GM19372 (cell line): Measurements from ENCODE around the gene RPS3A.
"Not testable (repeated sequence)": the region's sequence is repeated elsewhere in the genome, so short reads cannot be mapped to it uniquely, and the experiment has no call there.

Experiments
- ATAC-seq: cut with Tn5 transposase; IDR thresholded peaks from one replicate; pipeline ENCODE4 v1.9.1; 2021; ENCODE audit warnings: mild to moderate bottlenecking, low read depth, moderate library complexity; ENCODE audit not compliant: unreplicated experiment

Gene RPS3A

DNA sequence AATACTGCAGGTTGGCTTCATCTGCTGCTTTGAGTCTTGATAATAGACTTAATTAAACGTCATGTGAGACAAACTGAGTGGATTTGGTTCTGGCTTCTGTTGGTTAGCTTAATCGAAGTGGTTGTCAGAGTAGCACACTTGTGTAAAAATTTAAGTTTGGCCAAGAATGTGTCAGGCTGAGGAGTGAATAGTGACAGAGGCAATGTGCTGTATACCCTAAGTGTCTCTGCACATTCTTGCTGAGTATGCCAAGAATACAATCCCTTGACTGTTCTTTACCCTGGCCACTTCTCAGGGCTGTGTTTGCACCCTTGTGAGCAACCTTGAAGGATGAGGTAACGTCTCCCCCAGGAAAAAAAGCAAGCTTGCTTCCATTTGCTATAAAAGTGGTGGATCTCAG lies 14.9 kb downstream of the RPS3A start:
- ATAC-seq: no peak

DNA sequence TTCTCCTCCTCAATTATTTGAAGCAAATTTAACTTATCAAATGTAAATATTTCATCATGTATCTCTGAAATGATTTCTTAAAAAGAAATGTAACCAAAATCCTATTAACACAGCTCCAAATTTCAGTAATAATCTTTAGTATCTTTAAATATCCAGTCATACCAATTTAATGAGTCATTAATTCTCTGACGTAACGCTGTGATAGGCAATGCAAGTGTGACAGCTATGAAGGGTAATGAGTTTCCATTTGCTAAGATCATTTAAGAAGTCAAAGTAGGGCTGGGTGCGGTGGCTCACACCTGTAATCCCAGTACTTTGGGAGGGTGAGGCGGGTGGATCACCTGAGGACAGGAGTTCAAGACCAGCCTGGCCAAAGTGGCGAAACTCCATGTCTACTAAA lies 15.6 kb downstream of the RPS3A start:
- ATAC-seq: no peak

DNA sequence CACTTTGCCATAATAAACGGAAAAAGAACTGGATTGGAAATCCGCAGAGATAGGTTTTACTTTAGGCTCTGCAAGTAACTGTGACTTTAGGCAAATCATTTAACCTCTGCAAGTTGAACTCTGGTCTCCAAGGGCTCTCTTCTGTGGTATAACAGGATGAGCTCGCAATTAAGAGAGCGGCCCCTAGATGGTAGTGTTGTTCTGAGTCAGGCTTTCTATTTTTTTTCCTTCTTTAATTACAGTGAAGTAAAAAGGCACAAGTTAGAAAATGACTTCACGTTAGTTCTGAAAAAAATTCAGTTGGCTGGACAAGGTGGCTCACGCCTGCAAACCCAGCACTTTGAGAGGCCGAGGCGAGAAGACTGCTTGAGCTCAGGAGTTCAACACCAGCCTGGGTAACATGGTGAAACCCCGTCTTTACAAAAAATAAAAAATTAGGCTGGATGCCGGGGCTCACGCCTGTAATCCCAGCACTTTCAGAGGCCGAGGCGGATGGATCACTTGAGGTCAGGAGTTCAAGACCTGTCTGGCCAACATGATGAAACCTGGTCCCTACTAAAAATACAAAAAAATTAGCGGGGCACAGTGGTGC lies 18.0 kb downstream of the RPS3A start:
- peak; percentile 93 for ATAC-seq

DNA sequence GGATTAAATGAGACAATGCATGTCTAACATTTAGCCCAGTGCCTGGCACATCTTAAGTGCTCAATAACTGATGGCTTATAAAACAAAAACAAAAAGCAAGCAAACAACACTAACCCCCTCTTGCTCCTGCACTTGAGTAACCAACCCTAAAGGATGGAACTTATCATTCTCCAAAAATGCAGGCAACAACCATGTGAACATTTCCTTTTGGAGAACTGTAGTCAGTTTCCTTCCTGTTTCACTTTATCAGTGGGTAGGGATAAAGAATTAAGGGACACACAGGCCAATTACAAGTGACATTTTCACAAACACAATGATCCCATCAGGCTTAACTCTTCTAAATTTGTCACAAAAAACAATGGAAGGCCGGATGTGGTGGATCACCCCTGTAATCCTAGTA lies 30.4 kb downstream of the RPS3A start:
- ATAC-seq: no peak

DNA sequence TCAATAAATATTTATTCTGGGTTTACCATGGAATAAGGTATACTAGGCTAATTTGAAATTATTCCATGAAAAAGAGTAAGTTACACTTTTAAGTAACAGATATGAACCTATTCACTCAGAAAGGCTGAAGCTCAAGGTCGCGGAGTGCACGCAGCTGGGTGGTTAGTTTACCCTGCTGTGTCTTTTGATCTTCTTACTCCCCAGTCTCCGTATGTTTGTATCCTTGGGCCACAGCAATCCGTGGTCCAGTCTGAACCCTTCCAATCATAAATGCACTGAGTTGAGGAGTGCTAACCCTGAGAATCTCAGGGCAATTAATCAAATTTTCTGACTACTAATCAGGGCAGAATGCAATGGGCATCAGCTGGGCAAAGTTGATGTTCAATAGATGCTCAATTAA lies 33.9 kb downstream of the RPS3A start:
- ATAC-seq: no peak

DNA sequence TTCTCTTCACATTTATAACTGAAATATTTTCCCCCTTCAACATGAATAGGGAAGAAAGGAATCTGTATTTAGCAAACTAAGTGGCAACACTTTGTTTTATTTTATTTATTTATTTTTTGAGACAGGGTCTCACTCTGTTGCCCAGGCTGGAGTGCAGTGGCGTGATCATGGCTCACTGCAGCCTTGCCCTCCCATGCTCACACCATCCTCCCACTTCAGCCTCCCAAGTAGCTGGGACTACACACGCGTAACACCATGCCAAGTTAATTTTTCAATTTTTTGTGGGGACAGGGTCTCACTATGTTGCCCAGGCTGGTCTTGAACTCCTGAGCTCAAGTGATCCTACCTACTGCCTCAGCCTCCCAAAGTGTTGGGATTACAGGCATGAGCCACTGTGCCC lies 36.6 kb downstream of the RPS3A start:
- not testable (repeated sequence) for ATAC-seq

DNA sequence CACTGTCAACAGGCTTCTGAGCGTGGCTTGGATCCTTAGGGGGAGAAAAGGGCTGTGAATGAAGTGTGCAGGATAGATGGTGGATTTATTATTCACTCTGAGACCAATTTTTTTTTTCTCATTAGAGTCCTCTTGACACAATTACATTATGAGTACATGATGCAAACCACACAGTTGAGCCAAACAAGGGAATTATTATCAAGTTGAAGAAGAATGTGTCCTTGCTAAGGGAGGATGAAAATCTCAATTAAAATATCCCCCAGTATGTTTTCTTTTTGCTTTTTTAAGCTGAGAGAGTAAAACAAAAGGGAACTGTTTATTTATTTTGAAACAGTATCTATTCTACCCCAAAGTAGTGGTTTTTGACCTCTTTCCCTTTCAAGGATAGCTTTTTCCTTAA lies 40.4 kb downstream of the RPS3A start:
- no peak for ATAC-seq

DNA sequence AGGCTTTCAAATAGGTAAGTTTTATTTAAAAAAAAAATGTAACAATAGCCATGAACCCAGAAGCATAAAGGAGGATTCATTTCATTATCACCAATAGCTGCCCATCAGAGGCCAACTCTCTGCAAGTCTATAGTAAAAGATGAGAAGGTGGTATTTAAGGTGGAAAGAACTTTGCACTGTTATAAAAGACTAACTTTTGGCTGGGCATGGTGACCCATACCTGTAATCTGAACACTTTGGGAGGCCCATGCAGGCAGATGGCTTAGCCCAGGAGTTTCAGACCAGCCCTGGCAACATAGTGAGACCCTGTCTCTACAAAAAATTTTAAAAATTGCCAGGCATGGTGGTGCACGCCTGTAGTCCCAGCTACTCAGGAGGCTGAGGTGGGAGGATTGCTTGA lies 43.3 kb downstream of the RPS3A start:
- no peak for ATAC-seq

DNA sequence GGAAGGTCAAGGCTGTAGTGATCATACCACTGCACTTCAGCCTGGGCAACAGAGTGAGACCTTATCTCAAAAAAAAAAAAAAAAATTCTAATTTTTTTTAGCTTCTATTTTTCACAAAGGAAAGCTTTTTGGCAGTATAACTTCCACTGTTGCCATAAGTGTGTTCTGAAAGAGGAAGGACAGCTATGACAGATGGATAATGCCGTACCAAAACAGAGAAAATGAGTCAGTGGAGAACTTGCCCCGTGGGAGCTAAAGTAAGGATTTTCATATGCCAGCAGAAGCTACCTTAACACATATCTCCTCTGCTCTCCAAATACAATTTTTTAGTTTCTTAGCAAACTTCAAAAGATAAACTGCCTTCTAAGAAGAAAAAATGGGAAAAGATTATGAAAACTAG lies 43.7 kb downstream of the RPS3A start:
- ATAC-seq: no peak

DNA sequence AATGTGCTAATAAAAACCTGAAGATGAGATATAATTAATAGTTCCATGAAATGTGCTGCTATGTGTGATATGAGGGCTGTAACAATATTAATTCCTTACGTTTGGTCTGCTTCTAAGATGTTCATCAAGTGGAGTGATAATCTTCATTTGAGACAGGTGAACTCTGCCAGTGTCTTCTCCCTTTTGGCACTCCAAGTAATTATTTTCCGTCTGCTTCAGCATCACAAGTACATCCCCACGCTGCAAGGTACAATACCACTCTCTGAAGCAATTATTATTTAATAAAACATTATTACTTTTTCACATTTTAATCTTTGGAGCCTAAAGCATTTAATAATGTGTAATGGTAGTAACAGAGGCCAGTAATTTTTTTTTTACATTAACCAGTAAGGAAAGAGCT lies 44.4 kb downstream of the RPS3A start:
- ATAC-seq: no peak

DNA sequence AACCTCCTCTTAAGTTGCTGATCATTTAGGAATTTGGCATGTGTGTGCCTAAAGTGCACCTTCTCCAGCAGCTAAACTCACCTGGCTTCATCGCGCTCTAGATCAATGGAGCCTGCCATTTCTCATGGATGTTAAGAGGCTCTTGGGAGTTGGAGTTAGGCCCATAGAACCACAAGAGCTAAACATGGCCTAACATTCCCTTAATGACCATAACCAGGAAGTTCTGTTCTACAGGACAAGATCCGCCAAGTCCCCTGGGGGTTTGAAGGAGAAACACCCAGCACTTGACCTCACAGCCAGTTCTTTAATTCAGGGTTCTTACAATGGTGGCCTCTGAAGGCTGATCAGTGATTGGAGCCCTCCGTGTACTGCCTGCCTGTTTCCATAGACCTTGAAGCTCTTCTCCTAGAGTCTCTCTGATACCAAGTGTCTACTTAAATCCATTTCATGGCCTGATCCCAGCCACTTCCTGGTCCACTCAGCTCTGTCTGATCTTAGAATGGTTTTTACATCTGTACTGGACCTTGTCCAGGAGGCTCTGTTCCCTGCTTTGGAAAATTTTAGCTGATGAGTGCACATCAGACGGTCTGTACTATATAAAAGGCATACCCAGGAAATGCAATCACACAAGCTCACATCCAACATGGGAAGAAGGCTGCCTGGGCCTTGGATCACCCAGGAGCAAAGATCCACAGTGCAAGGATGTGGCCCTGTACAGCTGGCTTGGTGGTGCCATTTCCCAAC lies 45.1 kb downstream of the RPS3A start:
- ATAC-seq: no peak

DNA sequence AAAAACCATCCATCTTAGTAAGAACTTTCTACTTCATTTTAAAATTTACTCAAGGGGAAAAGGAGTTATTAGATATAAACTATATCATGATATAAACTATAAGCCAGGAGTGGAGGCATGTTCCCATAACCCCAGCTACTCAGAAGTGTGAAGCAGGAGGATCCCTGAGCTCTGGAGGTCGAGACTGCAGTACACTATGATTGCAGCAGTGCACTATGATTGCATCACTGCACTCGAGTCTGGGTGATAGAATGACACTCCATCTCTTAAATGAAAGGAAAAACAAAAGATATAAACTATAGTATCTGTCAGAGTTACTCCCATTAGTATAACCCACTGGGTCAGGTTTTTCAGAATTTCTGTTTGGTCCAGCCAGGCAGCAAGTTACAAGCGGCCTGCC lies 47.6 kb downstream of the RPS3A start:
- no peak for ATAC-seq

DNA sequence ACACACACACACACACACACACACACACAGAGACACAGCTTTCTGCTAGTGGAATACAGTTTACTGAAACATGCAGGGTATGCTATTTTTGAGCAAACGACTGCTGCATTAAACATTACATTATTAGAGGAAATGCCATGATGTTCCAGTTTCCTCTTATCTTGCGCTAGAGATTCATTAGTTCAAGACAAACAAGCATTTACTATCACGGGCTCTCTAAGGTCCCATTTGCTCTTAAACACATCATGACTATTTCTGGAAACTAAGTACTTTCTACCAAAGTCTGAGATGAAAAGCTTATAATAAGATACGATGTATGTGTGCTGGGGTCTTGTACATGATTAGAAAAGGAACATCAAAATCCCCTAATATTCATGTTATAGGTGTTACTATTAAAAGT lies 48.8 kb downstream of the RPS3A start:
- ATAC-seq: no peak

DNA sequence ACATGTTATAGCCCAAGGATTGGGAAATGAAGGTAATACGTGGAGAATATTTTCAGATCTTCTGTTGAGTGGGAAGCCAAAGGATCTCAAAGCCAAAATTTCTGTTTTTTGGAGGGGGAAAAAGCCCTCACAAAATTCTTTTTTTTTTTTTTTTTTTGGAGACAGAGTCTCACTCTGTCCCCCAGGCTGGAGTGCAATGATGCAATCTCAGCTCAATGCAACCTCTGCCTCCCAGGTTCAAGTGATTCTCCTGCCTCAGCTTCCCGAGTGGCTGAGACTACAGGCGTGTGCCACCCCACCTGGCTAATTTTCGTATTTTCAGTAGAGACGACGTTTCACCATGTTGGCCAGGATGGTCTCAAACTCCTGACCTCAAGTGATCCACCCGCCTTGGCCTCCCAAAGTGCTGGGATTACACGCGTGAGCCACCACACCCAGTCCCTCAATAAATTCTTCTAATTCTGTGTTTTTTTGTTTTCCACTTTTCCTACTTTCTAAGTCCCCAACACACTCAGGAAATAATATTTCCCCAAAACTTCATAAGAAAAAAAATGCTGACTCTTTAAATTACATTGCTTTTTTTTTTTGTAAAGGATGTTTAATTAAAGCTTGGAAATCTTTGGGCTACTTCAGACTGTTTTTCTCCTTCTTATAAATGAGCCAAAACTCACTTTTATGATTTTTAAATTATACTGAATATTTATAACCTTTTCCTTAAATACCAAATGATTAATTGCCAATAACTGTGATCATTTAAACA lies 51.6 kb downstream of the RPS3A start:
- no peak for ATAC-seq

DNA sequence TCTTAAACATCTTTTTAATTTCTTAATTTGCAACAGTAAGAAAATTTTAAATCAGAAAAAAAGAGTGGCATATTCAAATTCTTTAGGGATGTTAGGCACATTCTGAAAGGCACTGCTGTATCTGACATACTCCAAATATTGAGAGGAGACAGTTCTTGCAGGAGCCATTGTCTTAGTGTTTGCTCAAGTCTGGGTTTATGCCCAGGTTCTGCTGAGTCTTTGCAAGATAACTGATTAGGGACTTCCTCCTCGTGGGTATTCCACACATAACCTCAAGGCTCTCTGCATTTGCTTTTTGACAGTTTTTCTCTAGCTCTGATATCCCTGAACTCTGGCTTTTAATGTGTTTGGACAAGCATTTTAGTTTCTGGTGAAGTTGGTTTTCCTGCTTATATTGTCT lies 52.6 kb downstream of the RPS3A start:
- no peak for ATAC-seq

DNA sequence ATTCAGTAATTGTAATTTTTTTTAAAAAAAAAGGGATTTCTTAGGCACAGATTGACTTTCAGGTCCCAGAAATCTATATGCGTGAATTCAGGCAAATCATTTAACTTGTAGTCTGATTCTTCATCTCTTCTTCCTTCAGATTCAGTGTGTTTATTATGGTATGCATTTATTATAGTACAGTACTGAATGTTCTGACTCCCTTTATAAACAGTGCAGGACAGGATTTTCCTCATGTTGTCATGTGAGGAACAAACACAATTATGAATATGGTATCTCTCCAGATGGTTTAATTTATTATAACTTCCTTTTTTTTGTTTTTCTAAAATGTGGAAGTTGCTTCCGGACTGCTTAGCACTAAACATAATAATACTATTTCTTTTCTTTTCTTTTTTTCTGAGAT lies 54.2 kb downstream of the RPS3A start:
- no peak for ATAC-seq
